H1 (cell line): Measurements from ENCODE around the gene CBR3. TPM values are rescaled to one million over a fixed set of nuclear protein-coding genes. Genes with fewer than 3 reads are reported as not detected.

Experiments used
- CTCF ChIA-PET: fragments of 300-600 bp; sonication (Branson Sonifier 250); formaldehyde crosslinking; loops from one replicate; lab custom pipeline; 2021; ENCODE audit not compliant: partially characterized antibody; lab: Charles Lee
- POLR2A ChIA-PET: fragments of 300-600 bp; sonication (Branson Sonifier 250); formaldehyde crosslinking; loops from one replicate; lab custom pipeline; 2021; ENCODE audit warnings: inconsistent platforms; ENCODE audit not compliant: partially characterized antibody; lab: Charles Lee
- DNase-seq, 2 experiments: peaks; one replicate each; pipeline versions ENCODE4 v3.0.0 to v3.0.0-alpha.2; 2010 to 2022; ENCODE audit warnings: low spot score in 2 of 2, low read depth in 1 of 2, mixed read lengths in 1 of 2
- FAIRE-seq: peaks from 2 replicates; lab custom pipeline; 2011; peaks lifted over from hg19 to GRCh38; lab: Jason Lieb, UNC
- H2AFZ ChIP-seq: 2 replicates; pipeline ENCODE4 v1.8.1; 2012; ENCODE audit warnings: low read length, inconsistent platforms
- H2AK5ac ChIP-seq: 2 replicates; pipeline ENCODE4 v1.6.1; 2013; ENCODE audit warnings: low read depth, low read length
- H2BK120ac ChIP-seq: replicated peaks from 2 replicates; pipeline ENCODE3; 2013; ENCODE audit warnings: low read depth, low read length, inconsistent platforms
- H2BK12ac ChIP-seq: 2 replicates; pipeline ENCODE4 v1.6.1; 2013; ENCODE audit warnings: low read depth, low read length
- H2BK15ac ChIP-seq: 2 replicates; pipeline ENCODE4 v1.6.1; 2013; ENCODE audit warnings: low read length
- H2BK20ac ChIP-seq: 2 replicates; pipeline ENCODE4 v1.6.1; 2013; ENCODE audit warnings: low read length
- H2BK5ac ChIP-seq: 2 replicates; pipeline ENCODE4 v1.6.1; 2013; ENCODE audit warnings: low read depth, low read length
- H3K14ac ChIP-seq: 2 replicates; pipeline ENCODE4 v1.6.1; 2013; ENCODE audit warnings: inconsistent platforms; ENCODE audit not compliant: insufficient read length
- H3K18ac ChIP-seq: 2 replicates; pipeline ENCODE4 v1.6.1; 2013; ENCODE audit warnings: low read length; ENCODE audit errors: extremely low read depth
- H3K23ac ChIP-seq: 2 replicates; pipeline ENCODE4 v1.6.1; 2013; ENCODE audit warnings: inconsistent platforms; ENCODE audit not compliant: insufficient read length
- H3K23me2 ChIP-seq: 2 replicates; pipeline ENCODE4 v1.6.1; 2013; ENCODE audit warnings: low read depth, low read length
- H3K27ac ChIP-seq: 2 replicates; pipeline ENCODE4 v1.6.1; 2011; ENCODE audit warnings: low read depth, low read length, inconsistent platforms
- H3K27me3 ChIP-seq, 4 experiments: replicated peaks in 1 of 4; 1 replicate in 1 of 4; 2 replicates in 3 of 4; pipeline versions ENCODE4 v1.6.1 to v1.8.1; 2011 to 2013; ENCODE audit warnings: low read length in 3 of 4, mild to moderate bottlenecking in 3 of 4, inconsistent platforms in 2 of 4, mixed read lengths in 2 of 4, moderate library complexity in 1 of 4; ENCODE audit not compliant: control insufficient read depth in 3 of 4, insufficient read depth in 3 of 4; ENCODE audit errors: extremely low read depth in 1 of 4
- H3K36me3 ChIP-seq, 4 experiments: 2 replicates each; pipeline versions ENCODE4 v1.6.1 to v1.8.1; 2011 to 2013; ENCODE audit warnings: mild to moderate bottlenecking in 4 of 4, low read length in 3 of 4, moderate library complexity in 2 of 4, control low read depth in 1 of 4, inconsistent platforms in 1 of 4; ENCODE audit not compliant: insufficient read depth in 4 of 4, control insufficient read depth in 2 of 4
- H3K4ac ChIP-seq: replicated peaks from 2 replicates; pipeline ENCODE3; 2013; ENCODE audit warnings: low read length, low read depth, mixed read lengths, inconsistent platforms; ENCODE audit not compliant: insufficient read length
- H3K4me1 ChIP-seq, 4 experiments: replicated peaks in 1 of 4; 1 replicate in 1 of 4; 2 replicates in 3 of 4; pipeline versions ENCODE4 v1.6.1 to v1.8.1; 2011 to 2013; ENCODE audit warnings: low read length in 3 of 4, inconsistent platforms in 2 of 4, mixed read lengths in 1 of 4; ENCODE audit not compliant: insufficient read depth in 4 of 4, control insufficient read depth in 3 of 4
- H3K4me2 ChIP-seq, 2 experiments: 2 replicates each; pipeline versions ENCODE4 v1.6.1 to v1.8.1; 2011 to 2013; ENCODE audit warnings: low read depth in 2 of 2, low read length in 2 of 2, control low read depth in 1 of 2, inconsistent platforms in 1 of 2, mild to moderate bottlenecking in 1 of 2; ENCODE audit not compliant: insufficient read depth in 1 of 2
- H3K4me3 ChIP-seq, 4 experiments: fragments of 200-600, 300-600 bp in 1 of 4; sonication (generic), shearing (Covaris generic), sonication (Bioruptor Twin) in 1 of 4; 2 replicates each; pipeline versions ENCODE4 v1.5.1 to v1.8.1; 2011 to 2016; ENCODE audit warnings: low read length in 4 of 4, low read depth in 3 of 4, control low read depth in 2 of 4, inconsistent platforms in 2 of 4, mild to moderate bottlenecking in 2 of 4, mixed read lengths in 1 of 4, moderate library complexity in 1 of 4; ENCODE audit not compliant: insufficient read depth in 2 of 4; ENCODE audit errors: extremely low read depth in 1 of 4
- H3K56ac ChIP-seq: replicated peaks from 2 replicates; pipeline ENCODE3; 2013; ENCODE audit warnings: low read depth, mild to moderate bottlenecking, mixed read lengths, low read length, inconsistent platforms; ENCODE audit not compliant: insufficient read length
- H3K79me1 ChIP-seq: 2 replicates; pipeline ENCODE4 v1.6.1; 2013; ENCODE audit warnings: low read depth, low read length, control low read depth
- H3K79me2 ChIP-seq, 2 experiments: 2 replicates each; pipeline versions ENCODE4 v1.6.1 to v1.8.1; 2012 to 2013; ENCODE audit warnings: low read length in 2 of 2, mild to moderate bottlenecking in 2 of 2, inconsistent platforms in 1 of 2; ENCODE audit not compliant: insufficient read depth in 2 of 2, control insufficient read depth in 1 of 2
- H3K9ac ChIP-seq, 4 experiments: replicated peaks in 1 of 4; 1 replicate in 1 of 4; 2 replicates in 3 of 4; pipeline versions ENCODE4 v1.6.1 to v1.8.1; 2011 to 2013; ENCODE audit warnings: low read depth in 3 of 4, low read length in 3 of 4, control low read depth in 2 of 4, mild to moderate bottlenecking in 2 of 4, moderate library complexity in 2 of 4, inconsistent platforms in 1 of 4; ENCODE audit errors: extremely low read depth in 1 of 4
- H3K9me3 ChIP-seq, 2 experiments: 2 replicates each; pipeline versions ENCODE4 v1.6.1 to v1.8.1; 2012 to 2013; ENCODE audit warnings: mild to moderate bottlenecking in 2 of 2, moderate library complexity in 2 of 2, control low read depth in 1 of 2, inconsistent platforms in 1 of 2, low read depth in 1 of 2, low read length in 1 of 2, mixed read lengths in 1 of 2; ENCODE audit not compliant: insufficient read depth in 2 of 2
- H4K20me1 ChIP-seq, 2 experiments: replicated peaks in 1 of 2; 2 replicates each; pipeline versions ENCODE3 to v1.8.1; 2011 to 2013; ENCODE audit warnings: inconsistent platforms in 2 of 2, low read length in 2 of 2, mild to moderate bottlenecking in 1 of 2; ENCODE audit not compliant: insufficient read depth in 2 of 2, control insufficient read depth in 1 of 2
- H4K5ac ChIP-seq: 2 replicates; pipeline ENCODE4 v1.6.1; 2013; ENCODE audit warnings: low read length, low read depth, mixed read lengths, inconsistent platforms; ENCODE audit not compliant: insufficient read length
- H4K8ac ChIP-seq: 2 replicates; pipeline ENCODE4 v1.8.0; 2013; ENCODE audit warnings: mild to moderate bottlenecking, moderate library complexity, low read length, inconsistent platforms; ENCODE audit not compliant: insufficient read depth; ENCODE audit errors: extremely low read depth
- H4K91ac ChIP-seq: replicated peaks from 2 replicates; pipeline ENCODE3; 2013; ENCODE audit warnings: low read length, mixed read lengths, inconsistent platforms; ENCODE audit not compliant: insufficient read length
- EP300 ChIP-seq, 2 experiments: IDR thresholded peaks; 1 replicate in 1 of 2; 2 replicates in 1 of 2; pipeline ENCODE4 v1.6.1; 2011 to 2012; ENCODE audit warnings: low read depth in 2 of 2, low read length in 2 of 2, mild to moderate bottlenecking in 2 of 2, borderline replicate concordance in 1 of 2, inconsistent platforms in 1 of 2, moderate library complexity in 1 of 2
- POLR2A ChIP-seq, 2 experiments: IDR thresholded peaks; 1 replicate in 1 of 2; 2 replicates in 1 of 2; pipeline ENCODE4 v1.6.1; 2011; ENCODE audit warnings: low read depth in 2 of 2, low read length in 2 of 2, mild to moderate bottlenecking in 2 of 2; ENCODE audit errors: control extremely low read depth in 1 of 2
- SIRT6 ChIP-seq: IDR thresholded peaks from one replicate; pipeline ENCODE4 v1.7.1; 2012; ENCODE audit warnings: low read length, inconsistent platforms
- WGBS, 2 experiments: shearing (Covaris generic) in 1 of 2; methylation state at CpG; one replicate each; pipeline versions ENCODE4 v1.1.6 to v1.1.7; 2013 to 2015; ENCODE audit warnings: low lambda C conversion rate in 2 of 2, mixed read lengths in 2 of 2, inconsistent platforms in 1 of 2, low coverage in 1 of 2, missing lambda C conversion rate in 1 of 2; ENCODE audit not compliant: insufficient replicate concordance in 2 of 2, insufficient coverage in 1 of 2, insufficient read length in 1 of 2; ENCODE audit errors: extremely low coverage in 1 of 2, missing lambda C conversion rate in 1 of 2; 5-methylcytosine and 5-hydroxymethylcytosine counted together
- polyA plus RNA-seq, 7 experiments: library from polyadenylated mRNA; depleted of rRNA in 3 of 7; stranded (reverse) in 5 of 7; unstranded in 2 of 7; fragments of >200 nt in 5 of 7; fragments of 200-250 nt in 2 of 7; gene quantifications; 1 replicate in 5 of 7; 2 replicates in 1 of 7; 4 replicates in 1 of 7; pipeline versions ENCODE4 v1.2.1 to v1.2.3, GENCODE V29; 2011 to 2013; ENCODE audit warnings: missing spikeins in 2 of 7, mixed read lengths in 2 of 7
- total RNA-seq: library from RNA; stranded (reverse); fragmentation: NEBNext Ultra II Directional; extraction: Animal tissue kit (Norgen Biotek cat#: 25700); gene quantifications from 2 replicates; pipeline ENCODE4 v1.2.1, GENCODE V29; 2021
- TF ChIP-seq, protein P1 (sequence below): IDR thresholded peaks from 2 replicates; pipeline ENCODE4 v1.6.1; 2011; ENCODE audit warnings: low read length, improper control_type of control experiment

Gene CBR3
- total and polyA plus RNA-seq, 2 of the 8 experiments (the other 6 are each of a cell fraction or from before 2014, with no cell fraction given) = 1.2 to 4.3 TPM

DNA sequence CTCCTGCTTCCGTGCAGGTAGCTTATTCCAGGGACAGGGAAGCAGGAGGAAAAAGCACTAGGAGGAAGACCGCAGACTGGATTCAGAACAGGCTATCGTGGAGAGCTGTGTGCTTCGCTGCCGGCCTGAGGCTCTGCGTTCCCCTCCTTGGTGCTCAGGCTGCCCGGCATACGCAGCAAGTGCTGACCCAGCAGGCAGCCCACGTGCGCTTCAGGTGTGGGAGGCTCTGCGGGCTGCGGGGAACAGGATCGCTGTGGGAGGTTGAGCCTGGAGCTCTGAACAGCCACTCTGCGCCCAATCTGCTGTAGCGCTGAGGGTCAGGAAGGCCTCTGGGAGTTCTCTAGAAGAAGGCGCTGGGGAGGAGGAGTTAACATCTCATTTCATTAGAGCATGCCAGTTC is 49.7 kb downstream of the CBR3 start:
- H4K5ac ChIP-seq = no peak overlapping the region
- no peak for FAIRE-seq
- WGBS, 2 experiments = 85% methylated on average over 16 of the region's 16 CpGs; no CpG with 5 or more reads in 1 of the 2 experiments
- H2BK5ac ChIP-seq = no peak overlapping the region
- no peaks in the 10 kb centered on the region for H3K79me1 ChIP-seq
- H4K20me1 ChIP-seq = no peaks in the 10 kb centered on the region
- DNase-seq = no peak
- H3K23ac ChIP-seq = no peak overlapping the region
- ChIA-PET CTCF (interaction anchor here (1.1 to 2.0 kb wide), 3 partner anchors 14 to 26 kb away, joined by 3 to 6 read pairs (median 5); no protein-coding TSS in a partner anchor), POLR2A (interaction anchor here (0.6 kb wide), 1 partner anchor 526 kb away, joined by 3 read pairs; no protein-coding TSS in a partner anchor)
- no peak overlapping the region for H2BK20ac ChIP-seq
- H3K4me3 ChIP-seq = no peak overlapping the region
- H3K4me2 ChIP-seq = no peak overlapping the region
- no peaks in the 10 kb centered on the region for H3K9me3 ChIP-seq
- no peak overlapping the region for H2BK12ac ChIP-seq
- no peak overlapping the region for H3K27ac ChIP-seq
- H3K27me3 ChIP-seq = no peaks in the 10 kb centered on the region
- H3K18ac ChIP-seq = no peak overlapping the region
- no peak overlapping the region for H3K56ac ChIP-seq
- no peak overlapping the region for H3K9ac ChIP-seq
- TF ChIP-seq, protein P1, sequence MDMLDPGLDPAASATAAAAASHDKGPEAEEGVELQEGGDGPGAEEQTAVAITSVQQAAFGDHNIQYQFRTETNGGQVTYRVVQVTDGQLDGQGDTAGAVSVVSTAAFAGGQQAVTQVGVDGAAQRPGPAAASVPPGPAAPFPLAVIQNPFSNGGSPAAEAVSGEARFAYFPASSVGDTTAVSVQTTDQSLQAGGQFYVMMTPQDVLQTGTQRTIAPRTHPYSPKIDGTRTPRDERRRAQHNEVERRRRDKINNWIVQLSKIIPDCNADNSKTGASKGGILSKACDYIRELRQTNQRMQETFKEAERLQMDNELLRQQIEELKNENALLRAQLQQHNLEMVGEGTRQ = no peak
- TF ChIP-seq EP300 (IDR thresholded peaks at IDR 0.05; ENCODE audit: borderline replicate concordance in 1 of 2, low read depth in 2 of 2, low read length in 2 of 2) (no peak), POLR2A (IDR thresholded peaks at IDR 0.05; ENCODE audit: control extremely low read depth in 1 of 2, low read depth in 2 of 2, low read length in 2 of 2) (no peak), SIRT6 (no peak)
- H3K4me1 ChIP-seq = peaks cover 0 to 3% (median 0%) of the 10 kb centered on the region in 4 experiments; a peak in 2 of 7 replicates
- H3K23me2 ChIP-seq = no peaks in the 10 kb centered on the region
- H2BK120ac ChIP-seq = no peak overlapping the region
- H3K4ac ChIP-seq = no peak overlapping the region
- H3K36me3 ChIP-seq = no peaks in the 10 kb centered on the region
- H2AFZ ChIP-seq = no peak overlapping the region
- no peaks in the 10 kb centered on the region; a peak in 1 of 4 replicates for H3K79me2 ChIP-seq
- no peak overlapping the region for H2BK15ac ChIP-seq
- no peak overlapping the region for H3K14ac ChIP-seq
- peak overlapping the region; percentile 75; the same call in 1 of the 2 replicates for H4K8ac ChIP-seq
- no peak overlapping the region for H2AK5ac ChIP-seq
- no peak overlapping the region for H4K91ac ChIP-seq
